ENCODE data around the gene KDM4C.

KDM4C gene

DNA sequence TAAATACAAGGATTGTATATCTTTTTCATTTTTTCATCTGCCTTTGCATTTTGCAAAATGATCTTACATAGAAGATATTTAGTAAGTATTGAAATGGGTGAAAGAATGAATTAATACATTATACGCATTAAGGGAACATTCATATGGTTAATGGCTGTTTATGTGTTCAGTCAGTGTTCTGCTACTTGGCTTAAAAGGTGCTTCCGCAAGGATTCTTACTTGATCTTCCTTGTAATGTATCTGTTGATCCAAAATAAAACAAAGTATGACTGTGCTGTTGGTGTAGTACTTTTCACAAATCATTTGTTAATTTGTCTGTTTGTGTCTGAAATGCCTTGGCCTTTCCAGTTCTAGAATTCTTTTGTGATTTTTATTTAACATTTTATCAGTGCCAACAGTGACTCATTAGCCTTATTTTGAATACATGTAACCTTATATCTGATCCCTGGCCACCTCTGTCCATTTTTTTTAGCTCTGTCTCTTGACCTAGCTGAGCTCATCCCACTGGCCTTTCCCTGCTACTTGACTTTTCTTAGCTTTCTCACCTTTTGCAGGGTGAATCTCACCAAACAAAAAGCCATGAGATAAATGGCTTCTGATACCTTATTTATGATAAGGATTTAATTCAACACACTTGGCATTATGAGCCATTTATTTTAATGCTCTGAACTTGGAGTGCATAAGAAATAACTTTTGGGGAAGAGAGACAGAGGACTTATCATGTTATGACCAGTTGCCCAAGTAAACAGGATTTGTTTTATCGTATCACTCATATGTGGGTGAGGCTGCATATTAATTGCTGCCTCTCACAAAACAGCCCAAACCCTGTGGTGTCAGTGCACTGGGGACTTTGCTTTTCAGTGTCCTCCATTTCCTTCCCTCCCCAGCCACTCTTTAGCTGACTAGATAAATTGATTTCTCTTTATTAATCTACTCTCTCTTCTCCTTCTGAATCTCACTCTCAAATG lies 340.3 kb downstream of the KDM4C start:
- peak; percentile 64 for DNase-seq (ENCODE audit: low read depth)

- peak; percentile 9 for DNase-seq (ENCODE audit: low read depth)
Measured at GRCh38 chr9:7103367-7103766, 345.6 kb downstream of the KDM4C start.

DNA sequence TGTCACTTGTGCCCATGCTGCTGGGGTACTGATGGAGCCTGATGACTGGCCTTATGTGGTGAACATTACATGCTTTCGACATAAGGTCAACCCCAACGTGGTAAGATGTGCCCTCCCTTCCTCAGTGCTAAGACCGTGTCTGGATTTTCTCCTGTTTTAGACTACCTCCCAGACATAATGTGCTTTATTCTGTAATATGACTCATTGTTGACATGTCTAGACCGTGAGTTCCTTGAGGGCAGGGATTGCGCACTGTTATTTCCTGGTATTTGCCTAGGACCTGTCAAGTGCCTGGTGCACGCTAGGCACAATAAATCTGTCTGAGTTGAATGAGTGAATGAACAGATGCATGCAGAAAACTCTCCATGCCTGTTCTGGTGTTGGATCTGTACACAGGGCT lies 346.0 kb downstream of the KDM4C start:
- DNase-seq (ENCODE audit: low read depth), result peak; percentile 81

GRCh38 chr9:7104625-7105024 lies 346.9 kb downstream of the KDM4C start:
- no peak for DNase-seq (ENCODE audit: low read depth)

GRCh38 chr9:7105095-7105494 lies 347.3 kb downstream of the KDM4C start:
- peak; percentile 34 for DNase-seq (ENCODE audit: low read depth)

DNA sequence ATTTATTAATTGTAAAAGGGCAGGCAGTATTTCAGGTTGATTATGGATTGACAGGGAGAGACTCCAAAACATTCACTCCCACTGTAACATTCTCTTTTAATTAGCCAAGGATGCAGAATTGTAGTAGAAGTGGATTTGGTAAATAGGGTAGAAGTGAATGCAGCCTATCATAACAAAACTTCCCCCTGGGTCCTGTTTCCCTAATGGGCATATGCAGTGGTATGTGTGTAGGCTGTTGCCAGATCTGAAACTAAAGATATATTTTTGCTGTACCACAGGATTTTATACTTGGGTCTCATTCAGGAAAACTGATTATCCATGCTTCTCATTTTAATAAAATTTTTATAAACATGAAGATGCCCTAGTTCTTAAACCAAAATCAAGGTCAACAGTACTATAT lies 351.2 kb downstream of the KDM4C start:
- DNase-seq (ENCODE audit: low read depth), result no peak

GRCh38 chr9:7111413-7111812 lies 353.6 kb downstream of the KDM4C start:
- DNase-seq (ENCODE audit: low read depth), result no peak

- no peak for DNase-seq (ENCODE audit: low read depth)
Measured at GRCh38 chr9:7115606-7116005, 357.8 kb downstream of the KDM4C start.

GRCh38 chr9:7117676-7118561 lies 360.1 kb downstream of the KDM4C start:
- peak; percentile 75 for DNase-seq (ENCODE audit: low read depth)

- no peak for DNase-seq (ENCODE audit: low read depth)
Measured at GRCh38 chr9:7118633-7119032, 360.9 kb downstream of the KDM4C start.

- DNase-seq (ENCODE audit: low read depth), result no peak
Measured at GRCh38 chr9:7119612-7120011, 361.8 kb downstream of the KDM4C start.

DNA sequence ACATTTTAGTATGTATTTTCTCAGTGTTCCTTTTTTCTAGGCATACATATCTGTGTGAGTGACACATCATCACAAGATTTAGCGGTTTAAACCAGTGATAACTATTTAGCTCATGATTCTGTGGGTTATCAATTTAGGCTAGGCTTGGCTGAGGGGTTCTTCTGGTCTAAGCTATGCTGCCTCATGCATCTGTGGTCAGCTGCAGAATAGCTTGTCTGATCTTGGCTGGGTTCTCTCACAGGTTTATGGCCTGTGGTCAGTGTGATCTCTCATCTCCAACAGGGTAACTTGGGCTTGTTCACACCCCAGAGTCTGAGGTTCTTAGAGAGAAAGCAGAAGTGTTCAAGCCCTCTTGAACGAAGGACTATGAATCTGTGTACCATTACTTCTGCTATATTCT lies 363.3 kb downstream of the KDM4C start:
- no peak for DNase-seq (ENCODE audit: low read depth)

GRCh38 chr9:7121664-7122063 lies 363.9 kb downstream of the KDM4C start:
- DNase-seq (ENCODE audit: low read depth), result no peak

DNA sequence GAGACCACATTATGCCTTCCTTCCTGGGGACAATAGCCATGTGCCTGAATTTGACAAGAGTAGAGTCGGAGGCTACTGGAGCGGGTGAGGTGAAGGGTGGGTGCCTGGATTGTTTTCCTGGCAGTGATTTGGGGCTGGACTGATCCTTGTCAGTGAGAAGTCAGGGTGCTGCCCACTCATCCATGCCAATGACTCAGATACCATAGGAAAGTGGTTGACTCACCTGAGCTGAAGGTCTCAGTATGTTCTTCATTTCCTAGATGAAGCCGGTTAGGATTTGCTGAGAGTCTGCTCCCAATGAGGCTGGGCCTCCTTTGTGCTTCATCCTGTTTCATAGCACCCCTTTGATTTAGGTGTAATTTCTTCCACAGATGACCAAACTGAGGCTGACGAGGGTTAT lies 366.0 kb downstream of the KDM4C start:
- DNase-seq (ENCODE audit: low read depth), result no peak

GRCh38 chr9:7125231-7125630 lies 367.5 kb downstream of the KDM4C start:
- no peak for DNase-seq (ENCODE audit: low read depth)

DNA sequence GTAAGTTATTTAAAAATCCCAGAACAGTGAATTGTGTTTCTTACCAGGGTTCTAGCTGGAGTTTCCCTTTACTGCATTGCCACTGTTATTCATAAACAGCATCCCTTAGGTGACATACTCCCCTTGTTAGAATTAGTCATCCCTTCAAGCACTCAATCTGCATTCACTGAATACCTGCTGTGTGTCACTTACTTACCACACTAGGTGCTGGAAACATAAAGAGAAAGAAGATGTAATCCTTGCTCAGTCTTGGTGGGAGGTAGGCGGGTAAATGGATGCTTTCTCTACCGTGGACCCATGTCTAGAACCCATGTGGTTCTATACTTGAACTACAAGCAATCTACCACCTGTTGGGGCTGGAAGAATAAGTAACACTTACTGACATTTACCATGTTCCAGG lies 371.6 kb downstream of the KDM4C start:
- DNase-seq (ENCODE audit: low read depth), result no peak

DNA sequence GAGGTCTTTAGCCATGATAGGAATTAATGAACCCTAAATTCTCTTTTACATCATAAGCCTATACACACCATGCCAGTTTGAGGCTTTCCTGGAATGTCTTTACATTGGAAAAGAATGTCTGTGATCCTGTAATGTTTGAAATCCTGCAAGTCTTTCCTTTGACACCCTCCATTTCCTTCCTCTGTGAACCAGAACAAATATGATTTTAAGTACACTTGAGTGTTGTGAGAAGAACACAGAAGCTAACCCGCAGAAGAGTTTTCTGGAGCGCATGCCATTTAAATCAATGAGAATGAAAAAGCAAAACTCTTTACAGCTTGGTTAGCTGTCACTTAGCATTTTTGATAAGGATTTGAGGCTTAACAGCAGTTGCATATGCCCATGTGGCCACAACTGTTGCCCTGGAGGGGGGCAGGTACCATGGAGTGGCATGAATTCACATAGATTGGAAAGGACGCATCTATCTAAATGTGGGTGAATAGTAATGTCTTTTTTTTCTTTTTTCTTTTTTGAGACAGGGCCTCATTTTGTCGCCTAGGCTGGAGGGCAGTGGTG lies 372.6 kb downstream of the KDM4C start:
- DNase-seq (ENCODE audit: low read depth), result no peak

- no peak for DNase-seq (ENCODE audit: low read depth)
Measured at GRCh38 chr9:7132605-7133004, 374.8 kb downstream of the KDM4C start.

- DNase-seq (ENCODE audit: low read depth), result no peak
Measured at GRCh38 chr9:7135735-7136134, 378.0 kb downstream of the KDM4C start.

DNA sequence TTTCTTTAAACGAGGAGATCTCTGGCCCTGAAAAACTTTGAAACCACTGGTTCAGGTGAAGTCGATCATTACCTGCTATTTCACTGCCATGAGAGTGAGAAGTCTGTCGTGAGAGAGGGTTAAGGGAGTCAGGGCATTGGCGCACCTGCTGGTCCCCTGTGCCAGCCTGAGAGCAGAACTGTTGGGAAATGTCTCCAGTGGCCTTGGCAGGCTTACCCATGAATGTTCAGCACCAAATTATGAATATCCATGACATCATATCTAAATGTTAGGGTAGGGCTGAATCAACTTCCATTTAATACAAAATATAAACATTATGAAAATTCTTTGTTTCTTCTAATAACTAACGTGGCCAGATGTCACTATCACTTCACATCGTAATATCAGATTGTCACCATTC lies 379.3 kb downstream of the KDM4C start:
- DNase-seq (ENCODE audit: low read depth), result no peak

DNA sequence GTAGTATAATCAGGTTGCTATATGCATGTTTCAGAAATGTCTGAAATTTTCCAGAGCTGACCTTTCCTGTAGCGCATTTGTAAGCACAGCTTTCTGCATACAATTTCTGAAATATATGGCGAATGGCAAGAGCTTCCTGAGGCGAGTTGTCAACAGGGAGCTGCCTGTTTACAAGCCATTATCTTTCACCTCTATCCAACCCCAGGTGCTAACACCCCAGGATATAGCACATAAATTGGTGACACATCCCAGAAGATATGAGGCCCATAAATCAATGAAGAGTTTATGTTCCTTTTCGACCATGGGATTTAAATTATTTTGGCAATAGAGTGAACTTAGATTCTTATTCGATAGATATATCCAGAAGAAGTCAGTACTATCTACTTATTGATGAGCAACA lies 379.8 kb downstream of the KDM4C start:
- no peak for DNase-seq (ENCODE audit: low read depth)

DNA sequence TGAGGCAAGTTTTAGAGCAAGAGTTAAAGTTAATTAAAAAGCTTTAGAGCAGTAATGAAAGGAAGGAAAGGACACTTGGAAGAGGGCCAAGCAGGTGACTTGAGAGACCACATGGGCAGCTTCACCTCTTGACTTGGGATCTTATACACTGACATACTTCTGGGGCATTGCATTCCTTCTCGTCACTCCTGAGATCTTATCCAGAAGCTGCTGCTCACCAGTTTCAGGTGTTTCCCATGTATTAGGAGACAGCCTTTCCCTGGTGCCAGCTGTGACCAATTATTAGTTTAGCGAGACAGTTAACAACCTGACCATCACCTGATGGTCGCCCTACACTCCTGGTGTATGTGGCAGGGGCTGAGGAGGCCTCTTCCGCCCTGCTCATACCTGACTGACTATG lies 382.1 kb downstream of the KDM4C start:
- no peak for DNase-seq (ENCODE audit: low read depth)

DNA sequence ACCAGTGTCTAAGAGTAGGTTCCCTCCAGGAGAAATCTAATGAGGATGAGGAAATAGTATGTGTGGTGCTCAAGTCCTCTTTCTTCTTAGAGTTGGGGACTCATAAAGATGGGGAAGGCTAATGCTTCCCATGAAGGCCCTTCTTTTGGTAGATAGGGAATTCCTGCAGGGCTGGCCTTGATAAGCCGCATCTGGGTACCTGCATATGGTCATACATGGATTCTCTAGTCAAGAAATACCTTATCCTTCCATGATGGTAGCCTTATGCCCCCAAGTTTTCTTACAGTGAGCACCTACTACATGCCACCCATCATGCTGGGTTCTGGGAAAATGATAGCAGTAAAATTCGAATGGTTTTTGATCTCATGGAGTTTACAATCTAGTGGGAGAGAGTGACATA lies 382.6 kb downstream of the KDM4C start:
- DNase-seq (ENCODE audit: low read depth), result no peak

Measured in iris pigment epithelial cell (primary cell).